GOT3 (cell line): ENCODE results near the gene PTPRR.

Experiments used
- DNase-seq: peaks from one replicate; lab custom pipeline; 2025; ENCODE audit warnings: mixed read lengths; lab: John Stamatoyannopoulos, UW

PTPRR gene

DNA sequence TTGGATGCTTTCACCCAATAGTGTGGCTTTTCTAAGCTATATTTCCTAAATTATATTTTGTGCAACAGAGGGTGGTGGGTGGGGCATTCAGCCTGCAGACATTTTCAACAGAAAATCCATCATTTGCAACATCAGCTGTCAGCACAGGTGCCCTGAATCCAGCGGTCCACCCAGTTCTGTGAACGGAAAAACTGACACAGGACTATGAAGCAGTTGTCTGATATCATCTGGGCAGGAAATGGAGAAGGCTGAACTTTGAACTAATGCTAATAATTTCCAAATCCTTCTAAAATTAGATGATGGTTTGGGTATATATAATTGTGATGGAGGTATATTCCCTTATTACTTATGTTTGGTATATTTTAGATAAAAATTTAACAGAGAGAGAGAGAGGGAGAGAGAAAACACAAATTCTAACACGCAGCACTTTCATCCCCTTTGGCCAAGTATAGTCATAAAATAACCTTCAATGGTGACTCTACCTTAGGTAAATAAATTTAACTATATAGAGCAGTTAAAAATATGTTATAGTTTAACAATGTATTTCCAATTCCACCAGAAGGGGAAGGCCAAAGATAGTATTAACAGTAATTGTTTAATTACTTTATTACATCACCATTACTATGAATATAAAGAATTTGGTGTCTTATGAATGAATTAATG lies 225.0 kb downstream of the PTPRR start:
- no peak for DNase-seq

DNA sequence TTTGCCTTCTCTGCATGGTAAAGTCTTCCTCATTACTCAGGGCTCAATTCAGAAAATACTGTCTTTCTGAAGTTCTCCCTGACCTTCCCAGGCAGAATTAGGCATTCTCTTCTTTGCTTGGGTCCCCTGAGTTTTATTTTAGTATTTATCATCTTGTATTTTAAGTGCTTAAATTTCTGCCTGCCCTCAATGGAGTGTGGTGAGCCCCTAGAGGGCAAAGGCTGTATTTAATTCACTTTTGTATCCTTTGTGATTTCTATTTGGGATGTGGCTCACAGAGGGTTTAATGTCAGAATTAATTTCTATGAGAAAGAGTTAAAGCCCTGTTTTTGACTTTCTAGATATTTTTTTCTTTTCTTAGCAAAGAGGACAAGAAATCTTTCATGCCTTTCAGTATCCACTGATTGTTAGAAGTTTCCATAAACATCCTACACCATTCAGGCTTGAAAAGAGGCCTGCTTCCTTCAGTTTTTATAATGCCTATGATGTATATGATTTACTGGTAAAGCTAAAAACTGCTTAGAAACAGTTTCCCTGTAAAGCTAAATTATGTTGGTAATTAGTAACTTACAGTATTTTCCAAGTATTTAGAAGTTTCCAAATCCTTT lies 227.8 kb downstream of the PTPRR start:
- no peak for DNase-seq

DNA sequence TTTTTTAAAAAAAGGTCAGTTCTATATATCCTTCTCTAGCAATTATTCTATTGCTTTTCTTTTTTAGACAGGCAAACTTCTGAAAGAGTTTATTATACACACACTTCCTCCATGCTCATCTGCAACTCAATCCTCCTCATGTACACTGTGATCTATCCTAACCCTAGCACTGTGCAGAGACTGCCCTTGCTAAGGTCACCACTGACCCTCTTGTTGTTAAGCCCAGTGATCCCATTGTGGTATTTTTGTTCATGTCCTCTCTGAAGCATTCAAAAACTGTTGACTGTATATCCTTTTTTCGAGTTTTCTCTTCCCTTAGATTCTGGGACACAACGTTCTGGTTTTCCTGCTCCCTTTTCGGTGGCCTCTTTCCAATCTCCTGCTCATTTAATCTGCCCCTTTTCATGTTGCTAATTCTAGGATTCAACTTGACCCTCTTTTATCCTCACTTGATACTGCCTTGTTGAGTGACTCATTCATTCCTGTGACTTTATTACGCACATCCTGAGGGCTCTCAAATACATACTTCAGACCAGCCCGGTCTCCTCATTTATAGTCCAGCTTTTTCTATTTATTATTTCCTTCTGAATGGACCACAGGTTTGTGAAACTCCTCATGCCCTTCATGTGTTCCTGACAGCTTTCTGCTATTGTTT lies 229.4 kb downstream of the PTPRR start:
- no peak for DNase-seq

DNA sequence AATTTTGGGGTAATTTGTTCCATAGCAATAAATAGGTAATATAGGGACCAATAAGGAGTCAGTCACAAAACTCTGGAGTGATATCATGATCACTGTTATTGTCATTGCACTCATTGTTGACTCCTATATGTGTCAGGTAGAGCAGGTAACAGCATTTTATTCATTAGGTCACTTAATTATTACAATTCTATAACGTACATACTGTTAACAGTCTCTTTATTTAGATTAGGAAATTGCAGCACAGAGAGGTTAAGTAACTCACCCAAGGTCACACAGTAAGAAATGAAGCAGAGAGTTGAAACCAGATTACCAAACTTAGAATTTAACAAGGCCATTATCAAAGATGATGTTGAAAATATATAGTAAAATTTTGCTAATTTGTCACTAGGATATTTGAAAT lies 233.6 kb downstream of the PTPRR start:
- DNase-seq, result no peak

DNA sequence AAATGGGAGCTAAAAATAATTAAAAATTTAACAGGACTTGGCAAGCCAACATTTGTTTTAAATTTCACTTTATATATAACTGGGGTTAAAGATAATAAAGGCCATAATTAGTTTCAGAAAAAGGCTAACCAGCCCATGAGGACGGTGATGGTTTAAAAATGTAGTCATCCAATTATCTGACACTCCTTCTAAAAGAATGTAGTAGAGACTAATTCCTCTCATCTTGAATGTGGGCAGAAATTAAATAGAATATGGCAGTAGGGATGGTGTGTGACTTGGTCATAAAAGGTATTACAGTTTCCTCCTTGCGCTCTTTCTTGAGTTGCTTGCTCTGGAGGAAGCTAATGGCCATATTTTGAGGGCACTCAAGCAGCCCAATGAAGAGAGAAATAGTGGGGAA lies 234.2 kb downstream of the PTPRR start:
- no peak for DNase-seq

DNA sequence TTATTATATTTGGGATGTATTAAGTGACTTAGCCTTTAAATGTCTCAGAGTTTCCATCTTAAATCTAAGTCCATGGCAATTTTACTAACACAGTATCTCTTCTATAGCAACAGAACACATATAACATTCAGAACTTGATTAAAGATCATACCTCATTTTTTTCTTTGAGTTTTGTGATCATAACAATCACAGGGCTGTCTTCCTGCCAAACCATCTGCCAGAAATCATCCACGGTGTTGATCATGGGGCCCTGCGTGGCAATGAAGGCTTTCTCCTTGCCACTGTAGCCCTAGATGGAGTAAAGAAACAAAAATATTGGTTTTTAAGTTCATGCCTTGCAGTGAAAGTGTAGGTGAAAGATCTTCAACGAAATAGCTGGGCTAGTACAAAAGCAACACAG lies 236.6 kb downstream of the PTPRR start:
- DNase-seq, result no peak

DNA sequence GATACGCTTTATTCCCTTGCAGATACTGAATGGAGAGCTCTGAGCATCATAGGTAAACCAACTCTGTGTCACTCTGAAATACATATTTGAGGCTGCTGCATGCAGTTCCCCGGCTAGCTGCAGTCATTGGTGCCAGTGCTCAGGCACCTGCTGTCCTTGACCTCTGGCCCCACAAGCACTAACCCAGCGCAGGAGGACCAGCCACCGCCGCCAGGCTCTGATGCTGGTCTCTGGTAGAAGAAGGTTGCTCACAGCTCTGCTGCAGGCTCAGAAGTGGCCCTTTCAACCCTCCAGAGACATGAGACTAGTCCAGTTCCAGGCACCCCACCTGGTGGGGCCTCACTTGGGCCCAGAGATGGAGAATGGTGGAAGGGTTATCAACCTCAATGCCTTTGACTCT lies 248.8 kb downstream of the PTPRR start:
- no peak for DNase-seq

DNA sequence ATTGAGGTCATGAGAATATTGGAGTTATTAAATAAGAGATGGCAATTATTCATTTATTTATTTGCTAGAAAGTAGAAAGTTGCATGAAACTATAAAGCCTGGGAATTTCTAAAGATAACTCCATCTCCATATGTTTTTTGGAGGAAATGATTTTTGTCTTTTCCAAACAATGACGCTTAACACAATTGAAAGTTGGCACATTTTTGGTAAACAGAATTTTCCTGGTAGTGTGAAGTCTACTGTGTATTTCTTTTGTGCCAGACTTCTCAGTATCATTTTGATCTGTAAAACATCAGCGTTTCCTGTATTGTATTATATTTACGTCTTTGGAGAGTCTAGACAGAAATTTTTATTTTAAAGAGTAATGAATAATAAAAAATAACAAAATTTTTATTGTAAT lies 249.6 kb downstream of the PTPRR start:
- no peak for DNase-seq

DNA sequence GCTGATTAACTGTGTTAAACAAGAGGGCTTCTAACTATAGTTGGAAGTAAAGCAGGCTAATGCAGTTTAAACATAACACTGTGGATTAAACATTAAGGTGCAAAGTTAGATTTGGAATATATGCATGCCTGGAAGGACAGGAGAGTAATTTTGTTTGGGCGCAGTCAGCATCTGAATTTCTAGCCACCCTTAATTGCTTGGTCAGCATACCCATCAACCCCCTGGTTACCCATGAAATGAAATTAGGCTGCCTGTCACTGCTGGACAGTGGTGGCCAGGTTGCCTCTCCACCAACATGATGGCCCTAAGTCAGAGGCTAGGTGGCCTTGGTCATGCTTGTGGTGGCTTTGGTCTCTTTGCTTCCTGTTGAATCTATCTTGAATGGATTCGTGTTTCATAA lies 253.3 kb downstream of the PTPRR start:
- no peak for DNase-seq

DNA sequence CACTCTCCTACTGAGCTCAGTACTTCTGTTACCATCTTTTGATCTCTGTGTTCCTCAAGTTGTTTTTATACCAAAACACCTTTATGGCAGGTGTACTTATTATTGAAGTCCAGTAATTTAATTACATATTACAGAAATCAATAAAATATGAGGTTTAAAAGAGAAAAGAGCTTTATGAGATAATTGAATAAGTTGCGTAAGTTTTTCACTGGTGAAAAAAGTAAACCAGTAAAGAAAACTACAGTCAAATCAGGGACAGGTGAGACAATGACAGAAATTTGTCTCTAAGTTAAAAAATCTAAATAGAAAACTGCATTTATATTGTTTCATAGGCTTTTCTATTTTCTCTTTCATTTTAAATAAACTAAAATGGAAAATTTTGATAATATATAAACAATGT lies 254.2 kb downstream of the PTPRR start:
- DNase-seq, result no peak

DNA sequence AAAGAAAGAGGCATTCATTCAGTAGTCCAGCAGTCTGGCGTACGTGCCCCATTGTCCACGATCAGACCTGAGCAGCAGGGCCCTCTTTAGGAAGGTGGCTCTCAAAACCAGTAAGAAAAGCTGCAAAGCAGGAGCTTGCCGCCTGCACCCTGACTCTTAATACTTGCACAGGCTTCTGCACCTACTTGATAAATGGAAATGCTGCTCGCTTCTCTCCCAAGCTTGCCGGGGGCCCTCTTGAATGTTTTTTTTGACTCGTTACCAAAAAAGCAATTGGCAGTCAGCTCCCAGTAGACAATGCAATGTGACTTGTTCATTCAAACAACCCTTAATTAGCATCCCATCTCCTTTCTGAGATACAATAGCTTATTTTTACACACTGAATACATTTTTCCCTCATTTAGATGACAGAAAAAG lies 256.1 kb downstream of the PTPRR start:
- no peak for DNase-seq

DNA sequence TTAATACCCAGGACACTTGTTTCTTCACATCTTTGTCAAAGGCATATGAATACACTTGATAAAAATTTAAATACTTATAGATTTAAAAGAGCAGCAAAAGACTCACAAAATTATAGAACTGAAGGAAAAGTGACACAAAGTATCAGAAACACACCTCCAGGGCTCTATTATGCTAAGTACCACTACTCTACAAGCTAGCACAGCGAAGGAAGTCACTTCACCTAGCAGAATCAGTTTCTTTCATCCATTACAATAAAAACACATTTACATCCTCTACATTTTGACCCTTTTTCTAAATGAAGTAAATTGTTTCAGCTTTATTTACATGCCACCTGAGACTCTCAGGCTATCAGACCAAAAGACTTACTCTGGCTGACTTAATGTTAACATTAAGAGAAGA lies 256.7 kb downstream of the PTPRR start:
- DNase-seq, result no peak

DNA sequence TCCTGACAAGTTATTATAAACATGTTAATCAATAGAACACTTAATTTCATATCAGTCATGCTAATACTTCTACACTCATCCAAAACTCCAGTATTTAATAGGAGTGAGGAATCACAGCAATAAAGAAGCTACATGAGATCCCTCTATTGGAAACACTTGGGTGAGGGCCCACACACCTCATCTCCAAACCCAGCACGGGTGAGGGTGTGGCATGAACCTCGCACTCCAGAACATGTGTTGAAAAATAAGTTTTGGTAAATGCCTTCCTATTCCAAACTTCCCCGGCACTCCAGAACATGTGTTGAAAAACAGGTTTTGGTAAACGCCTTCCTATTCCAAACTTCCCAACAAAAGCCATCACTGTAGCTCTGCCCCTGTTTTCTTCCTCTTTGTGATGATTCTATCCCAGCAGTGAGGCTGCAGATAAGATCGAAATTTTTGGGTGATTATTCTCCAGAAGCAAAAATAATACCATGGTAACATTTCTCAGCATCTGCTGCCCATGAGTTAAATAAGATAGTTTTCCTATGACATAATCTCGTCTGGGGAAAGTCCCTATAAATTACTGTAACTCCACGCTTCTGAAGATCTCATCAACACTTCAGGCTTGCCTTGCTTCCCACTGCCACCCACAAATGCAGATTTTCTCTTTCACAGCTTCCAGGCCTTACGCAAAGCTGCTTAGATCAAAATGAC lies 258.9 kb downstream of the PTPRR start:
- no peak for DNase-seq

DNA sequence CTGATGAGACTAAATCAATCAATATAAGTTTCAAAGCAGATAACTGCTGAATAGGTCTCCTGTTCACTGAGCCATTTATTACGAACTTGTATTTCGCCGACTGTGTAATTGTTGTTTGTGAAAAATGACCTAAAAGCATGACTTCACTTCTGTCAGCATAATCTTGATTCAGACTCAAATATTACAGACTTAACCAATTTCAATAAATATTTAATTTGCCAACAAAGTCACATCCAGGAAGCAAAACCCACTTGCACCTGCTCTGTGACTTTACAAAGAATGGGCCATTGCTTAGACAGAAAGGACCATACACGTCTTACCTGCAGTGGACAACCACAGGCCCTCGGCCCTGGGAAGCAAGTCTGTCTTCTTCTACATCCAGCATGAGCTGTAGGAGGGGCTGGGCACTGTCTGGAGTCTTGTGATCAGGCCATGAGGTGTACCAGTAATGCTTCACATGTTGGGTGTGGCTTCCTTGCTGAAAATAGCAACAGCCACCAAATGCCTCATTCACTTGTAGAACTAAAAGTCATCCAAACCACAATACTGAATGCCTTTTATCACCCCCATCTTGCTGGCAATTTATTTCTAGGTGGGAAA lies 259.8 kb downstream of the PTPRR start:
- no peak for DNase-seq

DNA sequence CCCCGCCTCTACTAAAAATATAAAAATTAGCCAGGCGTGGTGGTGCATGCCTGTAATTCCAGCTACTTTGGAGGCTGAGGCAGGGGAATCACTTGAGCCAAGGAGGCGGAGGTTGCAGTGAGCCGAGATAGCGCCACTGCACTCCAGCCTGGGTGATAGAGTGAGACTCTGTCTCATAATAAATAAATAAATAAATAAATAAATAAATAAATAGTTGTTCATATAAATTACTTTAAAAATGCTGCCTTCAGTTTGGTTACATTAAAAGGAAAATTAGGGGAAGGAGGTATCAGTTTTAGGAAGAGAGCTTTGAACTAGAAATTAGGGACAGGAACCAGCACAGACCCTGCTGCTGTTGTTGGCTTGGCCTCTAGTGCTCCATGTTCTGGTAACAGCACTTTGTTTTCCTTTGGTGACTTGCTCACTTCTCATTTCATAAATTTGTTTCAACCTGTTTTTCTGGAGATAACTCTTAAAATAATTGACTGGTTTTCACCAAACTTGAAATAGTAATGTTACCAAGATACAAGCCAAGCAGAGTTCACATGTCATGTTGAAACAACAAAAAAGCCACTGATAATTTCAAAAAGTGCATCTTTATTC lies 260.4 kb downstream of the PTPRR start:
- DNase-seq, result no peak

DNA sequence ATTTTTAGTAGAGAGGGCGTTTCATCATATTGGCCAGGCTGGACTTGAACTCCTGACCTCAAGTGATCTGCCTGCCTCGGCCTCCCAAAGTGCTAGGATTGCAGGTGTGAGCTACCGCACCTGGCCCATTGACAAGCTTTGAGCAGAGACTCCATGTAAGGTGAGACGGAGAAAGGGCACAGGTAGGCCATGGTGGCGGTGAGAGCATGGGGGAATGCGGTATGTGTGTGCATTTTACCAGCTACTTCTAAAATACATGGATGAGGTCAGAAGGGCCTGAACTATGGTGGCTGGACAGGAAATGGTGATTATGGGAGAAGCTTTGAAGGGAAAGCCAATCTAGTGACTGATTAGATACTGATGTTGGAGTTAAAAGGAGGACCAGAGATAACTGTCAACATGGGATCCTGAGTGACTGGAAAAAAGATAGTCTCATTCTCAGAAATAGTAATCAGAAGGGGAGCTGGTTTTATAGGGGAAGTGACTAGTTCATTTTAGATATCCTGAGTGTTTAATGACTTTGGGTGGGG lies 261.4 kb downstream of the PTPRR start:
- DNase-seq, result no peak

DNA sequence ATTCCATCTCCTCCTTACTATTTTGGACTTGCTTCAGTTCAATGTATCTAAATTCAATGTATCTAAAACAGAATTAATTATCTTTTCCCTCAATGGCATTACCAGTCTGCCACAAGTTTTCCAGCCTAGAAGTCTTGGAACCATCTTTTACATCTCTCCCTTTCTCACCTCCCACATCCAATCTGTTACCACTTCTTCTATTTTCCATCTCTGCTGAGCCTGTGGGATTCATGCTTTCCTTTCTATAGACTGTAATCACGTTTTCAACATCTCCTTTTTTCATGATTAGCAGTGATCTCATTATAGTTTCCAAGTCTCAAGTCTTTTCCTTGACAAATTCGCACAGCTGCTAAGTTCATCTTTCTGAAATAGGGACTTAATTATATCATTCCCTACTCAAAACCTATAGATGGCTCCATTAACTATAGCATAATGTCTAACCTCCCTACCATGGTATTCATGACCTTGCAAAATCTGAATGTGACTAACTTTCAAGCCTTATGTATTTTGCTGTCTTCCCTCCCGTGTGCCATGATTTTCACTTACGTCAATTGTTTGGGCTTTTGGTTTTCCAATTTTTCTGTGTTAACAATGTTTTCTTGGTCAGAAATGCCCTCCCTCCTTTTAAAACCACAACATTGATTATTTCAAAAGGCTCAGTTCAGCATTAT lies 262.8 kb downstream of the PTPRR start:
- no peak for DNase-seq

DNA sequence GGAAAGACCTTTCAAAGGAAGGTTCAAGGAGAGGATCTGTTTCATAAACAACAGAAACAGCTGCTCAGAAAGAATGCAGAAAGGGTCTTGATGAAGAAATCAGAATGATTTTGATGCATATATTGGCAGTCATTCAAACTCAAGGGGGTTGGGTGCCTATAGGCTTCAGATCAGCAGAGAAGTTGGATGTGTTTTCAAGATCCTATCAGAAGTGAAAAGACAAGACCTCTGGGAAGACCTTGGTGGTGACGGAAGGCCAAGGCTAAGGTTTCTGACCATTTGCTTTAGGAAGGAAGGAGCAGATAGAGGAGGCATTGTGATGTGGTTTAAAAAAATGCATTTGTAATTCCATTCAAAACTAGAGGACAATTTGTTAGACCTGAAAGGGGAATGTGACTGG lies 268.1 kb downstream of the PTPRR start:
- DNase-seq, result no peak

DNA sequence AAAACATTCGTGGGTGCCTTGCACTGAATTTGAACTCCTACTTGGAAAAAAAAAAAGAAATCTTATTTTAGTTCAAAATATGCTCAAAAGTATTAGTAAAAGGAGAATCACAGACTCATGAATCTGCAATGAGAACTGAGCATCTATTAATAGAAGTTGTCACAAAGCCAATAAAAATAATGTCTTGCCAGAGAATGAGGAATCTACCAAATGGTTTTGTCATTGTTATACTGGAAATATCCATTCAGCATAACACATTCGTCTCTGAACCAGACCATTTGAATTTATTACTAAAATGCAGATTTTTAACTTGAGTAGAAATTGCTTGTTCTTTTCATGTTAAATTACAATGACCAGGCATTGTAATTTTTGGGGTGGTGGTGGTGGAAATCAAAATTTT lies 271.7 kb downstream of the PTPRR start:
- DNase-seq, result no peak

DNA sequence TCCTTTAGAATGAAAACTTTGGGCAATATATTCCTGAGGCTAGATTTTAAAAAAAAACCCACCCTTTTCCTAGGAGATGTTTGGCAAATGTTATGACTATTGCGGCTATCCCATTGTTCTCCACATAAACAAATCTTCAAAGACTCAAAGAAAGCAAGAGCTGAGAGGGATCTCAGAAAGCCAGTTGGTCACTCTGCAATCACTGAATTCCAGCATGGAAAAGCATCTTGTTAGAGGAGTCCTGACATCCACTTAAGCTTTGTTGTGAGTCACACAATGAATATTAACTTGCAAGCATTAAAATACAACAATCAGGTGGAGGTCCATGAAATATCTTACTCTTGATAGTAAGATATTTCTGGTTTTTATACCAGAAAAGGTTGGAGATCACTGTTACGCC lies 272.3 kb downstream of the PTPRR start:
- no peak for DNase-seq

DNA sequence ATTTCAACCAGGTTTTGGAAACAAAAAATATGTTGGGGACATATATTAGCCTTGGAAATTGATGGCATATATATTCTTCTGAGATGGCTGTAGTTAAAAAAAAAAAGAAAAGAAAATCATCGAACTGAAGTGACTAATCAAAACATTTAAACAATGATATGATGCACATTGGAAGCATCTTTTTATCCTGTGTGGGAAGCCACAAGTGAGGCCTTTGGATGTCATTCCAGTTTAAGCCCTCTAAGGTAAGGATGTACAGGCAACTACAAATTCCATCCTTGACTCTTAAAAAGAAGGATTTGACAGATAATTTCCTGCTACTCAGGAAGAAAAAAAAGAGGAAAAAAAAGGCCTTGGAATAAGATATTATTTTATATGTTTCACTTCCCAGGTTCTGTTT lies 273.7 kb downstream of the PTPRR start:
- DNase-seq, result no peak
